HepG2 (cell line): ENCODE measurements around the gene MYH9. TPM values are rescaled to one million over a fixed set of nuclear protein-coding genes. Genes with fewer than 3 reads are reported as not detected.

Experiments used
- ARID2 ChIP-seq: sonication (generic); formaldehyde crosslinking; IDR thresholded peaks from 2 replicates; pipeline ENCODE4 v1.8.1; 2022; ENCODE audit warnings: mild to moderate bottlenecking, missing genetic modification reagents, borderline replicate concordance
- EP300 ChIP-seq, 3 experiments: sonication (generic) in 1 of 3; formaldehyde crosslinking in 1 of 3; IDR thresholded peaks; 2 replicates each; pipeline versions ENCODE4 v1.5.1 to v1.6.1; 2011 to 2020; ENCODE audit warnings: low read depth in 2 of 3, low read length in 2 of 3, borderline replicate concordance in 1 of 3, improper control_type of control experiment in 1 of 3, mild to moderate bottlenecking in 1 of 3, missing genetic modification reagents in 1 of 3, moderate library complexity in 1 of 3
- HDAC2 ChIP-seq: sonication (generic); formaldehyde crosslinking; IDR thresholded peaks from 2 replicates; pipeline ENCODE4 v1.4.0; 2020; ENCODE audit warnings: missing genetic modification reagents
- HMG20A ChIP-seq: IDR thresholded peaks from 2 replicates; pipeline ENCODE4 v1.6.1; 2016; ENCODE audit warnings: borderline replicate concordance
- KDM5A ChIP-seq: fragments of 200-600 bp; sonication (generic); IDR thresholded peaks from 2 replicates; pipeline ENCODE4 v1.7.0; 2018; ENCODE audit warnings: antibody characterized with exemption, mild to moderate bottlenecking, low read length, borderline replicate concordance
- MXD4 ChIP-seq: IDR thresholded peaks from 2 replicates; pipeline ENCODE4 v1.6.1; 2016; ENCODE audit warnings: mild to moderate bottlenecking, missing biosample characterization, missing genetic modification reagents
- REL ChIP-seq: sonication (generic); formaldehyde crosslinking; conservative IDR thresholded peaks from 2 replicates; pipeline ENCODE4 v1.8.0; 2022; ENCODE audit warnings: mild to moderate bottlenecking, missing genetic modification reagents, moderate library complexity
- SP140L ChIP-seq: sonication (generic); formaldehyde crosslinking; IDR thresholded peaks from 2 replicates; pipeline ENCODE4 v1.4.0; 2020; ENCODE audit warnings: missing genetic modification reagents, borderline replicate concordance
- TGIF2 ChIP-seq: IDR thresholded peaks from 2 replicates; pipeline ENCODE4 v1.6.1; 2016; ENCODE audit warnings: control low read depth, missing compliant biosample characterization
- ZNF138 ChIP-seq: sonication (generic); formaldehyde crosslinking; IDR thresholded peaks from 2 replicates; pipeline ENCODE4 v1.5.0; 2020; ENCODE audit warnings: mild to moderate bottlenecking, low read depth, missing genetic modification reagents
- ZNF432 ChIP-seq: sonication (generic); formaldehyde crosslinking; IDR thresholded peaks from 2 replicates; pipeline ENCODE4 v1.5.0; 2020; ENCODE audit warnings: missing genetic modification reagents, mild to moderate bottlenecking, borderline replicate concordance
- ZNF678 ChIP-seq: sonication (generic); formaldehyde crosslinking; IDR thresholded peaks from 2 replicates; pipeline ENCODE4 v1.4.0; 2020; ENCODE audit warnings: mild to moderate bottlenecking, missing genetic modification reagents
- polyA plus RNA-seq, 8 experiments: library from polyadenylated mRNA; depleted of rRNA in 3 of 8; stranded (reverse) in 7 of 8; unstranded in 1 of 8; fragments of >200 nt; fragmentation: Illumina TruSeq in 4 of 8; extraction: Trizol in 4 of 8; gene quantifications; 2 replicates each; pipeline versions ENCODE4 v1.2.1 to v1.2.3, GENCODE V29; 2011 to 2016; ENCODE audit warnings: low read depth in 4 of 8, missing spikeins in 1 of 8, mixed read lengths in 1 of 8; ENCODE audit not compliant: insufficient read depth in 1 of 8
- total RNA-seq, 5 experiments: library from RNA; depleted of rRNA; stranded (reverse); fragments of >200 nt; fragmentation: Illumina TruSeq; extraction: Trizol; gene quantifications; 2 replicates each; pipeline ENCODE4 v1.2.3, GENCODE V29; 2016; ENCODE audit warnings: low read depth in 1 of 5
- TF ChIP-seq, protein P1 (sequence below): sonication (generic); formaldehyde crosslinking; IDR thresholded peaks from 2 replicates; pipeline ENCODE4 v1.8.0; 2022; ENCODE audit warnings: missing genetic modification reagents, mild to moderate bottlenecking, moderate library complexity, borderline replicate concordance
- TF ChIP-seq, protein P2 (sequence below): sonication (generic); formaldehyde crosslinking; IDR thresholded peaks from 2 replicates; pipeline ENCODE4 v1.5.1; 2020; ENCODE audit warnings: mild to moderate bottlenecking, missing genetic modification reagents
- TF ChIP-seq, protein P3 (sequence below): sonication (generic); formaldehyde crosslinking; IDR thresholded peaks from 2 replicates; pipeline ENCODE4 v1.4.0; 2020; ENCODE audit warnings: mild to moderate bottlenecking, missing genetic modification reagents
- TF ChIP-seq, protein P4 (sequence below): sonication (generic); formaldehyde crosslinking; IDR thresholded peaks from 2 replicates; pipeline ENCODE4 v1.5.0; 2020; ENCODE audit warnings: mild to moderate bottlenecking, missing genetic modification reagents, borderline replicate concordance
- TF ChIP-seq, protein P5 (sequence below): sonication (generic); formaldehyde crosslinking; IDR thresholded peaks from 2 replicates; pipeline ENCODE4 v1.8.1; 2023; ENCODE audit warnings: mild to moderate bottlenecking, missing genetic modification reagents

The MYH9 gene
- total and polyA plus RNA-seq, 2 of the 13 experiments (the other 11 are each of a cell fraction or from before 2014, with no cell fraction given), result 50.7 to 98.5 TPM

DNA sequence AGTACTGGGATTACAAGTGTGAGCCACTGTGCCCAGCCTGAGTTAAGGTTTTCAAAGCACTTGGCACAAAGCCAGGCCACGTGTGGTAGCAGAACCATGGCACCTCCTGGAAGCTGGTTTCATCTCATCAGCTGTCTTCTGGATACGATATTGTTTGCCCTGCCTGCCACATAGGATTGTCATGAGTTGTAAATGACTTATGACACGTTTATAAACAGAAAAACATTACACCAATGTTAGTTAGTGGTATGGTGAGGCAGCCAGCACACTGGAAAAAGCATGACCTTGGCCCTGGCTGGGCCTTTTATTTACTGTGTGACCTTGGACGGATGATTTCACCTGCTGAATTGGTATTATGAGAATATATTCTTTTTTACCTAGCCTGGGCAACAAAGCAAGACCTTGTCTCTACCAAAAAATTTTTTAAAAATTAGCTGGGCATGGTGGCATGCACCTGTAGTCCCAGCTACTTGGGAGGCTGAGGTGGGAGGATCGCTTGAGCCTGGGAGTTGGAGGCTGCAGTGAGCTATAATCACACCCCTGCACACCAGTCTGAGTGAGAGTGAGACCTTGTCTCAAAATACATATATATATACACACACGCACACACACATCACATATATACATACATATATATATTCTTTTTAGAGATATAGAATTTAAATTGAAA lies 24.0 kb upstream of the MYH9 start (continued):
- no peak for TF ChIP-seq SP140L (CRISPR knock-in tag)
- TF ChIP-seq ZNF678, result no peak
- TF ChIP-seq, protein P1, sequence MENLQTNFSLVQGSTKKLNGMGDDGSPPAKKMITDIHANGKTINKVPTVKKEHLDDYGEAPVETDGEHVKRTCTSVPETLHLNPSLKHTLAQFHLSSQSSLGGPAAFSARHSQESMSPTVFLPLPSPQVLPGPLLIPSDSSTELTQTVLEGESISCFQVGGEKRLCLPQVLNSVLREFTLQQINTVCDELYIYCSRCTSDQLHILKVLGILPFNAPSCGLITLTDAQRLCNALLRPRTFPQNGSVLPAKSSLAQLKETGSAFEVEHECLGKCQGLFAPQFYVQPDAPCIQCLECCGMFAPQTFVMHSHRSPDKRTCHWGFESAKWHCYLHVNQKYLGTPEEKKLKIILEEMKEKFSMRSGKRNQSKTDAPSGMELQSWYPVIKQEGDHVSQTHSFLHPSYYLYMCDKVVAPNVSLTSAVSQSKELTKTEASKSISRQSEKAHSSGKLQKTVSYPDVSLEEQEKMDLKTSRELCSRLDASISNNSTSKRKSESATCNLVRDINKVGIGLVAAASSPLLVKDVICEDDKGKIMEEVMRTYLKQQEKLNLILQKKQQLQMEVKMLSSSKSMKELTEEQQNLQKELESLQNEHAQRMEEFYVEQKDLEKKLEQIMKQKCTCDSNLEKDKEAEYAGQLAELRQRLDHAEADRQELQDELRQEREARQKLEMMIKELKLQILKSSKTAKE (CRISPR knock-in tag), result 0 out of 2 replicates have a peak, but pooled peaks have one; percentile 26
- TF ChIP-seq, protein P2, sequence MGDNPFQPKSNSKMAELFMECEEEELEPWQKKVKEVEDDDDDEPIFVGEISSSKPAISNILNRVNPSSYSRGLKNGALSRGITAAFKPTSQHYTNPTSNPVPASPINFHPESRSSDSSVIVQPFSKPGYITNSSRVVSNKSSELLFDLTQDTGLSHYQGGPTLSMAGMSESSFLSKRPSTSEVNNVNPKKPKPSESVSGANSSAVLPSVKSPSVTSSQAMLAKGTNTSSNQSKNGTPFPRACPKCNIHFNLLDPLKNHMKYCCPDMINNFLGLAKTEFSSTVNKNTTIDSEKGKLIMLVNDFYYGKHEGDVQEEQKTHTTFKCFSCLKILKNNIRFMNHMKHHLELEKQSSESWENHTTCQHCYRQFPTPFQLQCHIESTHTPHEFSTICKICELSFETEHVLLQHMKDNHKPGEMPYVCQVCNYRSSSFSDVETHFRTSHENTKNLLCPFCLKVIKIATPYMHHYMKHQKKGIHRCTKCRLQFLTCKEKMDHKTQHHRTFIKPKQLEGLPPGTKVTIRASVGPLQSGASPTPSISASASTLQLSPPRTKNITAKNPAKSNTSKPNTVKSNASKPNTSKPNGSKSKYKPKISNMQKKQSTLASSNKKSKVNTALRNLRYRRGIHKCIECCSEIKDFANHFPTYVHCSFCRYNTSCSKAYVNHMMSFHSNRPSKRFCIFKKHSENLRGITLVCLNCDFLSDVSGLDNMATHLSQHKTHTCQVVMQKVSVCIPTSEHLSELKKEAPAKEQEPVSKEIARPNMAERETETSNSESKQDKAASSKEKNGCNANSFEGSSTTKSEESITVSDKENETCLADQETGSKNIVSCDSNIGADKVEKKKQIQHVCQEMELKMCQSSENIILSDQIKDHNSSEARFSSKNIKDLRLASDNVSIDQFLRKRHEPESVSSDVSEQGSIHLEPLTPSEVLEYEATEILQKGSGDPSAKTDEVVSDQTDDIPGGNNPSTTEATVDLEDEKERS (CRISPR knock-in tag), result no peak
- TF ChIP-seq ZNF138 (CRISPR knock-in tag), result no peak
- no peak for TF ChIP-seq ZNF432 (CRISPR knock-in tag)
- peak; percentile 69 for TF ChIP-seq HDAC2 (CRISPR knock-in tag)
- TF ChIP-seq REL (CRISPR knock-in tag), result no peak
- TF ChIP-seq, protein P3, sequence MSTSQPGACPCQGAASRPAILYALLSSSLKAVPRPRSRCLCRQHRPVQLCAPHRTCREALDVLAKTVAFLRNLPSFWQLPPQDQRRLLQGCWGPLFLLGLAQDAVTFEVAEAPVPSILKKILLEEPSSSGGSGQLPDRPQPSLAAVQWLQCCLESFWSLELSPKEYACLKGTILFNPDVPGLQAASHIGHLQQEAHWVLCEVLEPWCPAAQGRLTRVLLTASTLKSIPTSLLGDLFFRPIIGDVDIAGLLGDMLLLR, result no peak
- TF ChIP-seq KDM5A, result no peak
- TF ChIP-seq MXD4 (CRISPR knock-in tag), result no peak
- peak; percentile 54; the same call in 1 of the 2 replicates for TF ChIP-seq TGIF2 (CRISPR knock-in tag)
- TF ChIP-seq HMG20A, result peak; percentile 67; the same call in 1 of the 2 replicates
- TF ChIP-seq ARID2, result no peak
- TF ChIP-seq, protein P4, sequence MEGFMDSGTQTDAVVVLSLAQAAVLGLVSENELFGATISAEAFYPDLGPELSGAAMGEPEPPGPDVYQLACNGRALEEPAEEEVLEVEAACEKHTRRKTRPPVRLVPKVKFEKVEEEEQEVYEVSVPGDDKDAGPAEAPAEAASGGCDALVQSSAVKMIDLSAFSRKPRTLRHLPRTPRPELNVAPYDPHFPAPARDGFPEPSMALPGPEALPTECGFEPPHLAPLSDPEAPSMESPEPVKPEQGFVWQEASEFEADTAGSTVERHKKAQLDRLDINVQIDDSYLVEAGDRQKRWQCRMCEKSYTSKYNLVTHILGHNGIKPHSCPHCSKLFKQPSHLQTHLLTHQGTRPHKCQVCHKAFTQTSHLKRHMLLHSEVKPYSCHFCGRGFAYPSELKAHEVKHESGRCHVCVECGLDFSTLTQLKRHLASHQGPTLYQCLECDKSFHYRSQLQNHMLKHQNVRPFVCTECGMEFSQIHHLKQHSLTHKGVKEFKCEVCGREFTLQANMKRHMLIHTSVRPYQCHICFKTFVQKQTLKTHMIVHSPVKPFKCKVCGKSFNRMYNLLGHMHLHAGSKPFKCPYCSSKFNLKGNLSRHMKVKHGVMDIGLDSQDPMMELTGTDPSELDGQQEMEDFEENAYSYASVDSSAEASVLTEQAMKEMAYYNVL (CRISPR knock-in tag), result peak; percentile 44; the same call in 1 of the 2 replicates
- peak in 1 of 2 experiments; percentile 68; a peak in 2 of 4 replicates for TF ChIP-seq EP300 (IDR thresholded peaks at IDR 0.05; ENCODE audit: low read depth in 2 of 2, low read length in 2 of 2)
- TF ChIP-seq EP300 (CRISPR knock-in tag; IDR thresholded peaks at IDR 0.05; ENCODE audit: borderline replicate concordance), result no peak
- TF ChIP-seq, protein P5, sequence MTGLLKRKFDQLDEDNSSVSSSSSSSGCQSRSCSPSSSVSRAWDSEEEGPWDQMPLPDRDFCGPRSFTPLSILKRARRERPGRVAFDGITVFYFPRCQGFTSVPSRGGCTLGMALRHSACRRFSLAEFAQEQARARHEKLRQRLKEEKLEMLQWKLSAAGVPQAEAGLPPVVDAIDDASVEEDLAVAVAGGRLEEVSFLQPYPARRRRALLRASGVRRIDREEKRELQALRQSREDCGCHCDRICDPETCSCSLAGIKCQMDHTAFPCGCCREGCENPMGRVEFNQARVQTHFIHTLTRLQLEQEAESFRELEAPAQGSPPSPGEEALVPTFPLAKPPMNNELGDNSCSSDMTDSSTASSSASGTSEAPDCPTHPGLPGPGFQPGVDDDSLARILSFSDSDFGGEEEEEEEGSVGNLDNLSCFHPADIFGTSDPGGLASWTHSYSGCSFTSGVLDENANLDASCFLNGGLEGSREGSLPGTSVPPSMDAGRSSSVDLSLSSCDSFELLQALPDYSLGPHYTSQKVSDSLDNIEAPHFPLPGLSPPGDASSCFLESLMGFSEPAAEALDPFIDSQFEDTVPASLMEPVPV (CRISPR knock-in tag), result no peak
